GM12801 (cell line): ENCODE results near the gene ING3.

Experiments used
- CTCF ChIP-seq: IDR thresholded peaks from one replicate; pipeline ENCODE4 v1.5.1; 2011; ENCODE audit warnings: control low read depth; ENCODE audit not compliant: insufficient read length; ENCODE audit errors: extremely low read depth

Gene ING3

GRCh38 chr7:120990468-120991118, 40.0 kb downstream of the ING3 start:
- no peak for TF ChIP-seq CTCF

- no peak for TF ChIP-seq CTCF
Observed at GRCh38 chr7:120991161-120991560, 40.6 kb downstream of the ING3 start.

GRCh38 chr7:120991581-120991980, 41.0 kb downstream of the ING3 start:
- TF ChIP-seq CTCF, result no peak

- TF ChIP-seq CTCF, result no peak
Observed at GRCh38 chr7:120992272-120992964, 41.8 kb downstream of the ING3 start.

GRCh38 chr7:120992965-120993494, 42.5 kb downstream of the ING3 start:
- no peak for TF ChIP-seq CTCF

- no peak for TF ChIP-seq CTCF
Observed at GRCh38 chr7:120993553-120994191, 43.1 kb downstream of the ING3 start.
